Measurements from ENCODE around the gene PACS2.

DNA sequence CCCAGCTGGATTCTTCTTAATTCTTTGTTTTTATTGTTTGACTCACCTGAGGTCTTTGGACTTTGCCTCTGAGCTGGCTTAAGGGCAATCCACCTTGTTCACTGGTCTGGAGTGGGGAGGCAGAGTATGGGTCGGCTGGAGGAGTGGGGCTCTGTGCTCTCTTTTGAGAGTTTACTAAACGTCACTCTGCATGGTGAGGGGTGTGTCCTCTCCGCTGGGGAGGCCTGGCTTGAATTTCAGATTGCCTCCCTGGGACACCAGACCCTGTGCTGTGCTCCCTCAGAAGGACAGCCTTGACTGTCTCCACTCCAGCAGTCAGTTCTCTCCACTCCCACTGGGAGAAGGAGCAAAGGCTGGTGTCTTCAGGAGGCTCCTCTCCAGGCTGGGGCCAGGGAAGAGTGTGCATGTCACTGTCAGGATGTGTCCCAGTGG is 103.2 kb downstream of the PACS2 start:
- TF ChIP-seq EZH2phosphoT487 (IDR thresholded peaks at IDR 0.05; ENCODE audit: borderline replicate concordance, low read length) = no peak
- TF ChIP-seq, protein P1, sequence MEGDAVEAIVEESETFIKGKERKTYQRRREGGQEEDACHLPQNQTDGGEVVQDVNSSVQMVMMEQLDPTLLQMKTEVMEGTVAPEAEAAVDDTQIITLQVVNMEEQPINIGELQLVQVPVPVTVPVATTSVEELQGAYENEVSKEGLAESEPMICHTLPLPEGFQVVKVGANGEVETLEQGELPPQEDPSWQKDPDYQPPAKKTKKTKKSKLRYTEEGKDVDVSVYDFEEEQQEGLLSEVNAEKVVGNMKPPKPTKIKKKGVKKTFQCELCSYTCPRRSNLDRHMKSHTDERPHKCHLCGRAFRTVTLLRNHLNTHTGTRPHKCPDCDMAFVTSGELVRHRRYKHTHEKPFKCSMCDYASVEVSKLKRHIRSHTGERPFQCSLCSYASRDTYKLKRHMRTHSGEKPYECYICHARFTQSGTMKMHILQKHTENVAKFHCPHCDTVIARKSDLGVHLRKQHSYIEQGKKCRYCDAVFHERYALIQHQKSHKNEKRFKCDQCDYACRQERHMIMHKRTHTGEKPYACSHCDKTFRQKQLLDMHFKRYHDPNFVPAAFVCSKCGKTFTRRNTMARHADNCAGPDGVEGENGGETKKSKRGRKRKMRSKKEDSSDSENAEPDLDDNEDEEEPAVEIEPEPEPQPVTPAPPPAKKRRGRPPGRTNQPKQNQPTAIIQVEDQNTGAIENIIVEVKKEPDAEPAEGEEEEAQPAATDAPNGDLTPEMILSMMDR (conservative IDR thresholded peaks at IDR 0.05; ENCODE audit: low read depth, low read length) = no peak
